HG02840 (cell line): ENCODE measurements around the gene NUCB1.
"Not testable (repeated sequence)": the region's sequence is repeated elsewhere in the genome, so short reads cannot be mapped to it uniquely, and the experiment has no call there.

Experiments
- ATAC-seq: cut with Tn5 transposase; IDR thresholded peaks from one replicate; pipeline ENCODE4 v1.9.1; 2021; ENCODE audit warnings: mild to moderate bottlenecking, moderate library complexity, moderate number of reproducible peaks; ENCODE audit not compliant: unreplicated experiment, low FRiP score

Gene NUCB1

DNA sequence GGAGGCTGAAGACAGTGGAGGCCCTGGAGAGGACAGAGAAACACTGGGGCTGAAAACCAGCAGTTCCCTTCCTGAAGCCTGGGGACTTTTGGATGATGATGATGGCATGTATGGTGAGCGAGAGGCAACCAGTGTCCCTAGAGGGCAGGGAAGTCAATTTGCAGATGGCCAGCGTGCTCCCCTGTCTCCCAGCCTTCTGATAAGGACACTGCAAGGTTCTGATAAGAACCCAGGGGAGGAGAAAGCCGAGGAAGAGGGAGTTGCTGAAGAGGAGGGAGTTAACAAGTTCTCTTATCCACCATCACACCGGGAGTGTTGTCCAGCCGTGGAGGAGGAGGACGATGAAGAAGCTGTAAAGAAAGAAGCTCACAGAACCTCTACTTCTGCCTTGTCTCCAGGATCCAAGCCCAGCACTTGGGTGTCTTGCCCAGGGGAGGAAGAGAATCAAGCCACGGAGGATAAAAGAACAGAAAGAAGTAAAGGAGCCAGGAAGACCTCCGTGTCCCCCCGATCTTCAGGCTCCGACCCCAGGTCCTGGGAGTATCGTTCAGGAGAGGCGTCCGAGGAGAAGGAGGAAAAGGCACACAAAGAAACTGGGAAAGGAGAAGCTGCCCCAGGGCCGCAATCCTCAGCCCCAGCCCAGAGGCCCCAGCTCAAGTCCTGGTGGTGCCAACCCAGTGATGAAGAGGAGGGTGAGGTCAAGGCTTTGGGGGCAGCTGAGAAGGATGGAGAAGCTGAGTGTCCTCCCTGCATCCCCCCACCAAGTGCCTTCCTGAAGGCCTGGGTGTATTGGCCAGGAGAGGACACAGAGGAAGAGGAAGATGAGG lies 26.4 kb upstream of the NUCB1 start:
- ATAC-seq = no peak

DNA sequence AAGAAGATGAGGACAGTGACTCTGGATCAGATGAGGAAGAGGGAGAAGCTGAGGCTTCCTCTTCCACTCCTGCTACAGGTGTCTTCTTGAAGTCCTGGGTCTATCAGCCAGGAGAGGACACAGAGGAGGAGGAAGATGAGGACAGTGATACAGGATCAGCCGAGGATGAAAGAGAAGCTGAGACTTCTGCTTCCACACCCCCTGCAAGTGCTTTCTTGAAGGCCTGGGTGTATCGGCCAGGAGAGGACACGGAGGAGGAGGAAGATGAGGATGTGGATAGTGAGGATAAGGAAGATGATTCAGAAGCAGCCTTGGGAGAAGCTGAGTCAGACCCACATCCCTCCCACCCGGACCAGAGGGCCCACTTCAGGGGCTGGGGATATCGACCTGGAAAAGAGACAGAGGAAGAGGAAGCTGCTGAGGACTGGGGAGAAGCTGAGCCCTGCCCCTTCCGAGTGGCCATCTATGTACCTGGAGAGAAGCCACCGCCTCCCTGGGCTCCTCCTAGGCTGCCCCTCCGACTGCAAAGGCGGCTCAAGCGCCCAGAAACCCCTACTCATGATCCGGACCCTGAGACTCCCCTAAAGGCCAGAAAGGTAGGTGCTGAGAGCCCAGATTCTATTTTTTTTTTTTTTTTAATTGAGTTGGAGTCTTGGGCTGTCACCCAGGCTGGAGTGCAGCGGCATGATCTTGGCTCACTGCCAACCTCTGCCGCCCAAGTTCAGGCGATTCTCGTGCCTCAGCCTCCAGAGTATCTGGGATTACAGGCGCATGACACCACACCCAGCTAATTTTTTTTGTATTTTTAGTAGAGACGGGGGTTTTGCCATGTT lies 25.6 kb upstream of the NUCB1 start:
- no peak for ATAC-seq

- not testable (repeated sequence) for ATAC-seq
Observed at GRCh38 chr19:48876043-48876981, 23.8 kb upstream of the NUCB1 start.

GRCh38 chr19:48877855-48878195 lies 22.3 kb upstream of the NUCB1 start:
- ATAC-seq = no peak

GRCh38 chr19:48878196-48879024 lies 21.7 kb upstream of the NUCB1 start:
- no peak for ATAC-seq

DNA sequence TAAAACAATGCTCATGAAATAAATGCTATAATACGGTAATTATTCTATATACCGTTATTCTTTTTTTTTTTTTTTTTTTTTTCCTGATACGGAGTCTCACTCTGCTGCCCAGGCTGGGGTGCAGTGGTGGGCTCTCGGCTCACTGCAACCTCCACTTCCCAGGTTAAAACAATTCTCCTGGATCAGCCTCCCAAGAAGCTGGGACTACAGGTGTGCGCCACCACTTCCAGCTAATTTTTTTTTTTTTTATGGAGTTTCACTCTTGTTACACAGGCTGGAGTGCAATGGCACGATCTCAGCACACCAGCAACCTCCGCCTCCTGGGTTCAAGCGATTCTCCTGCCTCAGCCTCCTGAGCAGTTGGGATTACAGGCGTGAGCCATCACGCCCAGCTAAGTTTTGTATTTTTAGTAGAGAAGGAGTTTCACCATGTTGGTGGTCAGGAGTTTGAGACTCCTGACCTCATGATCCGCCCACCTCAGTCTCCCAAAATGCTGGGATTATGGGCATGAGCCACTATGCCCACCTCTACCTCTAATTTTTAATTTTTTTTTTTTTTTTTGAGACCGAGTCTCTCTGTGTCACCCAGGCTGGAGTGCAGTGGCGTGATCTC lies 21.0 kb upstream of the NUCB1 start:
- no peak for ATAC-seq

DNA sequence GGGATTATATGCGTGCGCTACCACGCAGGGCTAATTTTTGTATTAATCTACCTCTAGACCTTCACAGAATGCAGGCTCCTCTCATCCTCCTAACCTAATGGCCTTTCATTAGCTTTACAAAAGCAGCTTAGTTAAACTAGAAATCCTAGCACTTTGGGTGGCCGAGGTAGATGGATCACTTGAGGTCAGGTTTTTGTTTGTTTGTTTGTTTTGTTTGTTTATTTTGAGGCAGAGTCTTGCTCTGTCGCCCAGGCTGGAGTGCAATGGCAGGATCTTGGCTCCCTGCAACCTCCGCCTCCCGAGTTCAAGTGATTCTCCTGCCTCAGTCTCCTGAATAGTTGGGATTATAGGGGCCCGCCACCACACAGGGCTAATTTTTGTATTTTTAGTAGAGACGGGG lies 20.4 kb upstream of the NUCB1 start:
- ATAC-seq = not testable (repeated sequence)

DNA sequence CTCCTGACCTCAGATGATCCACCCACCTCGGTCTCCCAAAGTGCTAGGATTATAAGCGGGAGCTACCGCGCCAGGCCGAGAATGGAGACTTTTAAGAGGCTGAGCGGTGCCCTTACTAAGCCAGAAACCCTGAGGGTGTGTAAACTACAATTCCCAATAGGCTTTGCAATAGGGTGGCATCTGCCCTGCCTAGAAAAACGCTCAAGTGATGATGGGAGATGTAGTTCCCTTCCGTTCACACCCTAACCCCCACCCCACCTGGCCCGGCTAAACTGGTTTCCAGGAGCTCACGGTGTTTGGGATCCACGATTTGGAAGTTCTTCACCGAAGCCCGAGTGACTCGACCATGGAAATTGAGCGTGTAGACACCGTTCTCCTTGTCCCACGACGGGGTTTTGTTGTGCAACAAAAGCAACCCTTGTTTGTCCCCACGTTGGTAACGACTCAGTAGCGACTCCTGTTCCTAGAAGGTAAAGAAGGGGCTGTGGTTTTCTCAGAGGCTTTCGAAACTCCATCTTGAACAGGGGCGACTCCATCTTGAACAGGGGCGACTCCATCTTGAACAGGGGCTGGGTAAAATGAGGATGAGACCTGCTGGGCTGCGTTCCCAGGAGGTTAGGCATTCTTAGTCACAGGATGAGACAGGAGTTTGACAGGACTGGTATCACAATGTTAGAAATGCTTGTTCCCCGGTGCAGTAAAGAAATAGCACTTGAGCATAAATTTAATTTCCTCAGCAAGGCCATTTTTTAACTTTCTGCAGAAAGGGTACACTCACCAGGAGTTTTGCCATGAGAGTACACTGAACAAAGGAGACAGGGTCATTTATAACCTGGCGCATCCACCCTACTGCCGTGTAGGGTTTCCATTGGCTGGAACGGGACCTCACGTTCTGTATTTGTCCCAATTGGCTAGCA lies 18.1 kb upstream of the NUCB1 start:
- no peak for ATAC-seq

DNA sequence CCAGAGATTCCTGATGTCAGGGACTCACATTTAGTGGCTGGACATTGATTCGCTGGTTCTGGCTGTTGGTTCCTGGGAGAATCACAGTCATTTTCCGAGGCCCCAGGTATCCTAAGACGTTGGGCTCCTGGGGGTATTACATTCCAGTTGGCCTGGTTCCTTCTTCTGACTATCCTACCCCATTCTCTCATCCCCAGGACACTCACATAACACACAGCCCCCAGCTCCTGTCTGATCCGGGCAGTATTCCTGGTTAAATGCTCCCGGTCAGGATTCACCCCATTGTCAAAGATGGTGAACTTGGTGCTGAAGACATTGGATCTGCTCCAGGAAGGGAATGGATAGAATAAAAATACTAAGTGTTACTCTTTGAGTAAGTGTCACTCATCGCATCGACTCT lies 16.4 kb upstream of the NUCB1 start:
- ATAC-seq = no peak

GRCh38 chr19:48887861-48888612 lies 12.1 kb upstream of the NUCB1 start:
- no peak for ATAC-seq

DNA sequence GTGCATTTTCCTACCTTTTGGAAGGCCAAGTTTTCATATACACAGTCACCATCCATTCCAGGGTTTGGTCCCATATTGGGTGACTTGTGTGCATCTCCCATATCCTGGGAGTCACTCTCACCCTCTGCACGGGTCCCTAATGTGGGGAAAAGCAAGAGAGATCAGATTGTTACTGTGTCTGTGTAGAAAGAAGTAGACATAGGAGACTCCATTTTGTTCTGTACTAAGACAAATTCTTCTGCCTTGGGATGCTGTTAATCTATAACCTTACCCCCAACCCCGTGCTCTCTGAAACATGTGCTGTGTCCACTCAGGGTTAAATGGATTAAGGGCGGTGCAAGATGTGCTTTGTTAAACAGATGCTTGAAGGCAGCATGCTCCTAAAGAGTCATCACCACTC lies 10.6 kb upstream of the NUCB1 start:
- not testable (repeated sequence) for ATAC-seq

DNA sequence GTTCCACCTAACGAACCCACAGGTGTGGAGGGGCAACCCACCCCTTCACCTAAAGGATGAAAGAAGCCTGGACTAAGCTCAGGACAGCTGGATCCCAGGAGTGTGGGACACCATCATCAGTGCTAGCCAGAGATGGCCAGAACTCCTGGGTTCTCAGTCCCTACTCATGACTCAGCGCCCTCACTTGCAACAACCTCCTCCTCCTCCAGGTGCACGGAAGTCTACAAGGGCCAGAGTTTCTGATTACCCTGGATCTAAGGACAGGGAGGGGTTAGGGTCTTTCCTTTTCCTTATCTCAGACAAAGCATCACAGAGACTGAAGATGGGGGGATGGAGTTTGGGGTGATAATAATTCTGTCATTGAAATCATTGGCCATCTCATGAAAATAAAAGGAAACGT lies 9.6 kb upstream of the NUCB1 start:
- ATAC-seq = no peak

GRCh38 chr19:48895226-48895625 lies 4.9 kb upstream of the NUCB1 start:
- ATAC-seq = no peak

GRCh38 chr19:48896191-48896720 lies 3.9 kb upstream of the NUCB1 start:
- no peak for ATAC-seq

DNA sequence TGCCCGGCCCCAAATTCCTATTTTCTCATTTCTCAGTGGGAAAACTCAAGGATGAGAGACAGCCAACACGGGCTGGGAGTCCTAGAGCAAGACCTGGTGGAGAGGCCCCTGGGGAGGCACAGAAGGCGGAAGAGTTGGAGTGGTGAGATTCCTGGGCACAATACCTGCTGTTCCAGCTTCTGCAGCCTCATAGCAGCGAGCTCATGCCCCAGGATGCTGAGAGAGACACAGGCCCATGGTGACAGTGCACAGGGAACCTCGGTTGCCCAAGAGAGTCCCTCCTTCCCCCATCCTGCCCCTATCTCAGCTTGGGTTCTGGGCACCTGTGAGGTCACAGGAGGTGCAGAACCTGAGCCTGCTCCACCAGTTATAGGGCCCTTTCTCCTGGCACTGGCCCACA lies 2.9 kb upstream of the NUCB1 start:
- ATAC-seq = no peak

GRCh38 chr19:48899386-48899749 lies 744 bp upstream of the NUCB1 start:
- not testable (repeated sequence) for ATAC-seq
